Left lung (tissue), 10 donors: Measurements from ENCODE around the gene ABHD8. TPM values are rescaled to one million over a fixed set of nuclear protein-coding genes. Genes with fewer than 3 reads are reported as not detected.

Experiments used
- ATAC-seq: fragments of 200-7000 bp; cut with Tn5 transposase; one replicate; pipeline ENCODE4 v1.9.1; 2020; ENCODE audit warnings: moderate library complexity
- DNase-seq, 4 donors: peaks; one replicate each; pipeline ENCODE4 v3.0.0-alpha.2; 2013 to 2020
- H3K27ac ChIP-seq, 2 donors: fragments of 200-600 bp; sonication (generic) in 1 of 2; one replicate each; pipeline versions ENCODE4 v1.5.0 to v1.8.0; 2020 to 2021
- H3K27me3 ChIP-seq, 2 donors: fragments of 200-600 bp; sonication (generic) in 1 of 2; one replicate each; pipeline versions ENCODE4 v1.5.0 to v1.8.0; 2020 to 2021
- H3K36me3 ChIP-seq, 2 donors: fragments of 200-600 bp; sonication (generic) in 1 of 2; one replicate each; pipeline versions ENCODE4 v1.5.0 to v1.8.0; 2020 to 2021
- H3K4me1 ChIP-seq, 2 donors: fragments of 200-600 bp; one replicate each; pipeline ENCODE4 v1.8.0; 2021
- H3K4me3 ChIP-seq, 2 donors: fragments of 200-600 bp; sonication (generic) in 1 of 2; one replicate each; pipeline versions ENCODE4 v1.5.0 to v1.8.0; 2020 to 2021; ENCODE audit warnings: mild to moderate bottlenecking in 1 of 2
- H3K9me3 ChIP-seq, 2 donors: fragments of 200-600 bp; sonication (generic) in 1 of 2; one replicate each; pipeline versions ENCODE4 v1.5.0 to v1.8.0; 2020 to 2021
- intact Hi-C, 2 donors: fragments of 100-400 bp; cut with DNase I; formaldehyde crosslinking; loops; one replicate each; pipeline versions ENCODE4 v1.11.2 to v1.14.2; 2022
- polyA plus RNA-seq, 6 donors: library from polyadenylated mRNA; unstranded; fragments of 120-200 nt; gene quantifications; one replicate each; pipeline ENCODE4 v1.2.1, GENCODE V29; 2013; ENCODE audit not compliant: insufficient read length in 6 of 6
- total RNA-seq, 2 donors: library from RNA; stranded (reverse); fragmentation: NEBNext Ultra II Directional; extraction: Animal tissue kit (Norgen Biotek cat#: 25700); gene quantifications; one replicate each; pipeline ENCODE4 v1.2.1, GENCODE V29; 2021
- TF ChIP-seq, protein P1 (sequence below), 2 donors: fragments of 200-600 bp; sonication (generic) in 1 of 2; IDR thresholded peaks; one replicate each; pipeline versions ENCODE4 v1.5.0 to v1.8.0; 2021; ENCODE audit warnings: antibody characterized with exemption in 2 of 2
- donor health status: DM: no; HTN: yes; CAD: no.
- donor health status: DM: no; HTN: no; CAD: no.

Gene ABHD8
- total and polyA plus RNA-seq, 8 donors: 6.8 to 17.1 (median 10.5) TPM

DNA sequence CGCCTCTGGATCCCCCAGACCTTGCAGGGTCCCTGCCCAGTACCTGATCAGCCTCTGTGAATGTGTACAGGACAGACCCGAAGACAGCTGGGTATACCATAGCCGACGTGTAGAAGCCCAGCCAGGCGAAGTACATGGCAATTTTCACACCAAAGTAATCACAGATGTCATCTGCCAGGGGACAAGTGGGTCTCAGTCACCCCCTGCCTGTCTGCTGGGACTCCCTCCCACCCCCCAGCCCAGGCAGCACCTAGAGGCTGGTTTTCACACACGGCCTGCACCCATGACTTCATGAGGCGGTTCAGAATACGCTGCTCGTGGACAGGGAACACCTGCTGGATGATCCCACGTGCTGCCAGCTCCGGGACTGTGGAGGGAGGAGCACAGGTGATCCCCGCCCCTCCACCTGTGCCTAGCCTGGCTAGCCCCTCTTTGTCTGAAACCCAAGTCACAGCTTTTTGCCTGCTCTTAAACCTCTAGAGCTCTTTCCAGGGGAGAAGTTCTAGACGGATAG, 27.9 kb upstream of the ABHD8 start:
- peaks cover 0 to 35% of the 10 kb centered on the region in 2 donors for H3K27me3 ChIP-seq
- no peak overlapping the region for H3K27ac ChIP-seq
- ATAC-seq (no peak), DNase-seq (no peak)
- TF ChIP-seq, protein P1, sequence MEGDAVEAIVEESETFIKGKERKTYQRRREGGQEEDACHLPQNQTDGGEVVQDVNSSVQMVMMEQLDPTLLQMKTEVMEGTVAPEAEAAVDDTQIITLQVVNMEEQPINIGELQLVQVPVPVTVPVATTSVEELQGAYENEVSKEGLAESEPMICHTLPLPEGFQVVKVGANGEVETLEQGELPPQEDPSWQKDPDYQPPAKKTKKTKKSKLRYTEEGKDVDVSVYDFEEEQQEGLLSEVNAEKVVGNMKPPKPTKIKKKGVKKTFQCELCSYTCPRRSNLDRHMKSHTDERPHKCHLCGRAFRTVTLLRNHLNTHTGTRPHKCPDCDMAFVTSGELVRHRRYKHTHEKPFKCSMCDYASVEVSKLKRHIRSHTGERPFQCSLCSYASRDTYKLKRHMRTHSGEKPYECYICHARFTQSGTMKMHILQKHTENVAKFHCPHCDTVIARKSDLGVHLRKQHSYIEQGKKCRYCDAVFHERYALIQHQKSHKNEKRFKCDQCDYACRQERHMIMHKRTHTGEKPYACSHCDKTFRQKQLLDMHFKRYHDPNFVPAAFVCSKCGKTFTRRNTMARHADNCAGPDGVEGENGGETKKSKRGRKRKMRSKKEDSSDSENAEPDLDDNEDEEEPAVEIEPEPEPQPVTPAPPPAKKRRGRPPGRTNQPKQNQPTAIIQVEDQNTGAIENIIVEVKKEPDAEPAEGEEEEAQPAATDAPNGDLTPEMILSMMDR (IDR thresholded peaks at IDR 0.05): no peak
- H3K9me3 ChIP-seq: peaks cover 0 to 2% of the 10 kb centered on the region in 2 donors
- H3K4me1 ChIP-seq: peaks cover 4 to 54% of the 10 kb centered on the region in 2 donors
- no peak overlapping the region for H3K4me3 ChIP-seq
- intact Hi-C loops: no loop called here
- peaks cover 0 to 9% of the 10 kb centered on the region in 2 donors for H3K36me3 ChIP-seq

DNA sequence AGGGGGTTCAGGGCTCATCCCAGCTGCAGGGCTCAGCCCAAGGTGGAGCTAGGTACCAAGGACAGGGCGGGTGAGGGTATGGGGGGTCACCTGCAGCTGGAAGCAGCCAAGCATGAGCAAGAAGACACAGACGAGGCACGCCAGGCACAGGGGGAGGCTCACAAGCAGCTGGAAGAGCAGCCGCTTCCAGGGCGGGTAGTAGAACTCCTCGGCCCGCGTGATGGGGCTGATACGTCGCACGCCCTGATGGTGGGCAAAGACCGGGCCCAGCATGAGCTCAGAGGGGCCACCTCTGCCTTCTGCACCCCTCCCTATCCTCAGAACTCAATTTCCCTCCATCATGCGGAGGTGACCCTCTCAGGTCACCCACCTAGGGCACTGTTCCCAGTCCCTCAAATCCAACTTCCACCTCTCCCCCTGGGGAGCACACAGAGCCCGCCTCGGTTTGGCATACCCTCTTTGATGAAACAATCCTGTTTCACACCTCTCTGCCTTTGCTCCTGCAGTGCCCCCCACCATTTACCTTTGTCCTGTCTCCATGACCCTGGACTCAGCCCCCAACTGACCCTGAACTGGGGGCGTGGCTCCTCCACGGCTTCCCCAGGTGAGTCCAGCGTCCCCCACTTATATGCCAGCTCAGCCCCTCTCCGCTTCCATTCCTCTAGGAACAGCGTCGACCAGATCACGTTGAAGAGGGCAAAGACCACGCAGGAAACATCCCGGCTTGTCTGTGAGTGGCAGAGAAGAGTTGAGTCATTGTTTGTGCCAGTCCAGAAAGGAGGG, 27.2 kb upstream of the ABHD8 start:
- H3K36me3 ChIP-seq: peaks cover 0 to 9% of the 10 kb centered on the region in 2 donors
- H3K4me1 ChIP-seq: peaks cover 0 to 47% of the 10 kb centered on the region in 2 donors
- H3K27me3 ChIP-seq: peaks cover 0 to 35% of the 10 kb centered on the region in 2 donors
- ATAC-seq (no peak), DNase-seq (no peak)
- no peak overlapping the region for H3K27ac ChIP-seq
- H3K4me3 ChIP-seq: no peak overlapping the region
- peaks cover 0 to 2% of the 10 kb centered on the region in 2 donors for H3K9me3 ChIP-seq
- TF ChIP-seq, protein P1 (IDR thresholded peaks at IDR 0.05): no peak
- intact Hi-C loops: no loop called here

DNA sequence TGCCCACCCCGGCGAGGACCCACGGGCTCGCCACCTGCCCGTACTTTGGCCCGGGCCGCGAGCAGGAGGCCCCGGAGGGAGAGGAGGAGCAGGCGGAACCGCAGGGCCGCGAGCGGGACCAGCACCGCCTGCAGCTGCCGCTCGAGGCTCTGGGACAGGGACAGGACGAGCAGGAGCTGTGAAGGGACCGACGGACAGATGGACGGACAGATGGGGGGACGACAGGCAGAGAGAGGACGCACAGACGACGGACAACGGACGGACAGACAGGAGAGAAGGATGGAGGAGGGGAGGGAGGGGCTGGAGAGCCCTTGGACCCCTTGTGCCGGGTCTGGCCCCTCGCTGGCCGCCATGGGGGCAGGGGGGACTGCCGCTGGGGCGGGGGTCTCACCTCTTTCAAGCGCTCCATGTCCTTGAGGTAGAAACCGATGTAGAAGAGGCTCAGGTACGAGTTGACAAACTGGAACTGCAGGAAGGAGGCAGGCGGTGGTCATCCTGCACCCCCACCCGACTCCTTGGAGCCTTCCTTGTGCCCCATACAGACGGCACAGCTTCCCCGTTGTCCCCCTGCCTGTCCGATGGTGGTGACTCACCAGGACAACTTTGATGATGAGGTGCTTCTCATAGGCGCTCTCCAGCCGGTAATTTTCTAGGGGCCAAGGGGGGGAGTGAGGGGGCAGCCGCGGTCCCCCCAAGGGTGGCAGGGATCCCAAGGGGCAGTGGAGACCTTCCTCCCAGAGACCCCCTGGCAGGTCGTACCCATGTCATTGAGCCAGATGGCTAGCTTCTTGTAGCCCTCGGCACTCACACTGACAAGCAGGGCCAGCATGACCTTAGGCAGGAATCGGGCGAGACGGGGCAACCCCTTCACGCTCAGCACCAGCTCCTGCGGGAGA, 26.4 kb upstream of the ABHD8 start:
- TF ChIP-seq, protein P1 (IDR thresholded peaks at IDR 0.05): no peak

DNA sequence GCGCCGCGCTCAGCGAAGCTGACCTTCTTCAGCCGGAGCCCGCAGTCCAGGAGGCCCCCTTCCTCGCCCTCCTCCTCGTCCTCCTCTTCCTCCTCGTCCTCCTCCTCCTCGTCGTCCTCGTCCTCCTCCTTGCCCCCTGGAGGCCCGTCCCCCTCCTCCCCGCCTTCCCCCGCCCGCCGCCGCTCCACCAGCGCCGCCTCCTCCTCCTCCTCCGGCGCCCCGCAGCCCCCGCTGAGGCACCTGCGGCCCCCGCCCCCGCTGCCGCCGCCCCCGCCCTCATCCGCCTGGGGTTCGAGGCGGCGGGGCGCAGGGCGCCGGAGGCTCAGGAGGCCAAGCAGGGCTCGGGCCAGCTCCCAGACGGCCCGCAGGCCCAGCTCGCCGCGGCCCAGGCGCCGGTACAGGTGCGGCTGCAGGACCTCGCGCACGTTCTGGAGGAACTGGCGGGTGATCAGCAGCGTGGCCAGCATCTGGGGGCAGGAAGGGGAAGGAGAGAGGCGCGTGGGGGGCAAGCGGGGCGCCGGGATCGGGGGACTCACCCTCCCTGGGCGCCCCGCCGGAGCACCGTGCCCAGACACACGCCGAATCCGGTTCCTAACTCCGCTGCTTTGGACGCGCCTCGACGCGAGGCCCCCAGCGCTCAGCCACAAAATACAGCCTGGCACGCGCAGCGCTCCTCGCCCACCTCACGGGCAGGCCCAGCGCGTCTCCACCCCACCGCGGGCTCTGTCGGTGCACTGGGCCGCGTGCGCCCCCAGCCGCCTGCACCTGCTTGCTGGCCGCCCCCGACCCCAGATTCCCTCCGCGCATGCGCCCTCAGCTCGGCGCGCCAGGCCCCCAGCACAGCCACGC, 25.5 kb upstream of the ABHD8 start:
- Histone ChIP-seq H3K4me1 (peaks cover 0 to 41% of the 10 kb centered on the region in 2 donors), H3K27ac (peak overlapping the region in 1 of 2 donors; percentile 50), H3K4me3 (peak overlapping the region; percentile 17 to 38), H3K27me3 (peaks cover 0 to 40% of the 10 kb centered on the region in 2 donors), H3K36me3 (peaks cover 0 to 16% of the 10 kb centered on the region in 2 donors), H3K9me3 (peaks cover 0 to 2% of the 10 kb centered on the region in 2 donors)
- ATAC-seq (peak; percentile 1), DNase-seq (no peak)
- TF ChIP-seq, protein P1 (IDR thresholded peaks at IDR 0.05): no peak
- intact Hi-C loops: no loop called here

More for the DNA sequence above, 26.4 kb upstream of the ABHD8 start:
- no peak for DNase-seq
- ATAC-seq: no peak
- intact Hi-C loops: no loop called here
- Histone ChIP-seq H3K27me3 (peaks cover 0 to 35% of the 10 kb centered on the region in 2 donors), H3K4me1 (peaks cover 0 to 41% of the 10 kb centered on the region in 2 donors), H3K9me3 (peaks cover 0 to 2% of the 10 kb centered on the region in 2 donors), H3K4me3 (no peak overlapping the region), H3K27ac (no peak overlapping the region), H3K36me3 (peaks cover 0 to 15% of the 10 kb centered on the region in 2 donors)
